Esophagus muscularis mucosa (tissue), 4 donors: ENCODE measurements around the gene FAM89A.

ENCODE experiments used
- CTCF ChIP-seq, 3 experiments: fragments of 200-600 bp in 2 of 3; fragments of 450-650 bp in 1 of 3; sonication (generic) in 2 of 3; IDR thresholded peaks; one replicate each; pipeline ENCODE4 v1.5.1; 2017 to 2019; ENCODE audit warnings: antibody characterized with exemption in 3 of 3, mild to moderate bottlenecking in 2 of 3, moderate library complexity in 1 of 3
- EP300 ChIP-seq: sonication (generic); formaldehyde crosslinking; IDR thresholded peaks from one replicate; pipeline ENCODE4 v1.6.1; 2017; ENCODE audit warnings: antibody characterized with exemption
- POLR2A ChIP-seq: fragments of 450-650 bp; IDR thresholded peaks from one replicate; pipeline ENCODE4 v1.6.1; 2017; ENCODE audit warnings: antibody characterized with exemption, moderate library complexity, mild to moderate bottlenecking, low read depth
- POLR2AphosphoS5 ChIP-seq, 2 donors: sonication (generic); formaldehyde crosslinking; IDR thresholded peaks; one replicate each; pipeline ENCODE4 v1.6.1; 2017; ENCODE audit warnings: antibody characterized with exemption in 2 of 2

- no peak for TF ChIP-seq CTCF (IDR thresholded peaks at IDR 0.05)
- no peak for TF ChIP-seq POLR2AphosphoS5 (IDR thresholded peaks at IDR 0.05)
- TF ChIP-seq POLR2A: no peak
- TF ChIP-seq EP300: no peak
Measured at GRCh38 chr1:231021540-231022031, 18.5 kb downstream of the FAM89A start.
